Chondrocyte (in vitro differentiated cells): Measurements from ENCODE around the gene ATF4. TPM values are rescaled to one million over a fixed set of nuclear protein-coding genes. Genes with fewer than 3 reads are reported as not detected.

Source experiments
- DNase-seq: peaks from one replicate; pipeline ENCODE4 v3.0.0; 2021; ENCODE audit warnings: mixed read lengths, low spot score
- H3K27ac Mint-ChIP-seq: one replicate; pipeline ENCODE4 v1.8.0; 2021; ENCODE audit warnings: mild to moderate bottlenecking, moderate library complexity, mixed read lengths; ENCODE audit not compliant: unreplicated experiment
- H3K27me3 Mint-ChIP-seq: 2 replicates; pipeline ENCODE4 v1.8.0; 2021; ENCODE audit warnings: low read depth, mixed read lengths
- H3K36me3 Mint-ChIP-seq: 2 replicates; pipeline ENCODE4 v1.8.0; 2021; ENCODE audit warnings: low read depth, mixed read lengths
- H3K4me1 Mint-ChIP-seq: 2 replicates; pipeline ENCODE4 v1.8.0; 2021; ENCODE audit warnings: low read depth, mild to moderate bottlenecking, mixed read lengths
- H3K4me3 Mint-ChIP-seq: one replicate; pipeline ENCODE4 v1.8.0; 2021; ENCODE audit warnings: mild to moderate bottlenecking, moderate library complexity, mixed read lengths; ENCODE audit not compliant: unreplicated experiment
- H3K9me3 Mint-ChIP-seq: 2 replicates; pipeline ENCODE4 v1.8.0; 2021; ENCODE audit warnings: low read depth, mixed read lengths
- total RNA-seq: library from RNA; stranded (reverse); gene quantifications from 3 replicates; pipeline ENCODE4 v1.2.1, GENCODE V29; 2021
- TF ChIP-seq, protein P1 (sequence below): fragments of 200-600 bp; sonication (generic); IDR thresholded peaks from 2 replicates; pipeline ENCODE4 v1.5.0; 2021; ENCODE audit warnings: antibody characterized with exemption, mild to moderate bottlenecking, moderate library complexity

The ATF4 gene
- total RNA-seq, 1 donor from 2014 or later = 541 TPM

DNA sequence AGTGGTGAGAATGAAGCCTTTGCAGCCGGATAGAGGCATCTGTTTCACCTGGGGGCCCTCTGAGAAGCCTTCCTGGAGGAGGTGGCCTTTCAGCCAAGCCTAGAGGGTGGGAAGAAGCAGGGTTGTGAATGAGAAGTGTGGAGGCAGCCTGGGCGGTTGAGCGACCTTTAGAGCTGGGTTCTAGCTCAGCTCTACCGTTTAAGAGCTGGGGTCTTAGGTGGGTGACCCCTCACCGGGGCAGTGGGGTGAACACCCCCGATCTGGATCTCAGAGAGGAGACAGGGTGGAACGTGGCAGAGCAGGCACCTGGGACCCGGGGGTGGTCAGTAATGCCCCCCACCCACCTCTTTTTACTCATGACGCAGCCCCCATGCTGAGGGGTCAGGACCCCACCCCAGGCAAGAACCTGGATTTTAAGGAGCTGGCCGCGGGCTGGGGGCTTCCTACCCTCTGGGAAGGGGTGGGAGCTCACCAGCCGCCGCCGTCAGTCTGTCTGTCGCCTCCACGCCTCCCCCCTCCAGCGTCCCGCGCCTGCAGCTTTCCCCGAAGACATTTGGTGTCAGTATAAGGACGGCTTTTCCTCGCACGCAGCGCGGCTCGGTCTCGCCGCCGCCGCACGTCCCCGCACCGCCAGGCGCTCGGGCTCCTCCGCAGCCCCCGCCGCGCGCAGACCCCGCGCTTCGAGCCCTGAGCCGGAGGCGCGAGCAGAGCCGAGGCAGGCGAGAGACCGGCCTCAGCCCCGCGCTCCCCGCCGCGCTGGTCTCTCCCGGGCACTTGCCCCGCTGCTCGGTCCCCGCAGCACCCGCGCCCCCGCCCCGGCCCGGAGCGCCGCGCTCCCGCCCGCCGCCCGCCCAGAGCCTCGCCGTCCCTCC is 36.8 kb downstream of the ATF4 start:
- Mint-ChIP-seq H3K4me3 (peak overlapping the region; percentile 36), H3K4me1 (peaks cover 8% of the 10 kb centered on the region), H3K27ac (no peak overlapping the region), H3K27me3 (peaks cover 40% of the 10 kb centered on the region), H3K36me3 (no peaks in the 10 kb centered on the region), H3K9me3 (no peaks in the 10 kb centered on the region)
- no peak for DNase-seq
- TF ChIP-seq, protein P1, sequence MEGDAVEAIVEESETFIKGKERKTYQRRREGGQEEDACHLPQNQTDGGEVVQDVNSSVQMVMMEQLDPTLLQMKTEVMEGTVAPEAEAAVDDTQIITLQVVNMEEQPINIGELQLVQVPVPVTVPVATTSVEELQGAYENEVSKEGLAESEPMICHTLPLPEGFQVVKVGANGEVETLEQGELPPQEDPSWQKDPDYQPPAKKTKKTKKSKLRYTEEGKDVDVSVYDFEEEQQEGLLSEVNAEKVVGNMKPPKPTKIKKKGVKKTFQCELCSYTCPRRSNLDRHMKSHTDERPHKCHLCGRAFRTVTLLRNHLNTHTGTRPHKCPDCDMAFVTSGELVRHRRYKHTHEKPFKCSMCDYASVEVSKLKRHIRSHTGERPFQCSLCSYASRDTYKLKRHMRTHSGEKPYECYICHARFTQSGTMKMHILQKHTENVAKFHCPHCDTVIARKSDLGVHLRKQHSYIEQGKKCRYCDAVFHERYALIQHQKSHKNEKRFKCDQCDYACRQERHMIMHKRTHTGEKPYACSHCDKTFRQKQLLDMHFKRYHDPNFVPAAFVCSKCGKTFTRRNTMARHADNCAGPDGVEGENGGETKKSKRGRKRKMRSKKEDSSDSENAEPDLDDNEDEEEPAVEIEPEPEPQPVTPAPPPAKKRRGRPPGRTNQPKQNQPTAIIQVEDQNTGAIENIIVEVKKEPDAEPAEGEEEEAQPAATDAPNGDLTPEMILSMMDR = peak; percentile 56

DNA sequence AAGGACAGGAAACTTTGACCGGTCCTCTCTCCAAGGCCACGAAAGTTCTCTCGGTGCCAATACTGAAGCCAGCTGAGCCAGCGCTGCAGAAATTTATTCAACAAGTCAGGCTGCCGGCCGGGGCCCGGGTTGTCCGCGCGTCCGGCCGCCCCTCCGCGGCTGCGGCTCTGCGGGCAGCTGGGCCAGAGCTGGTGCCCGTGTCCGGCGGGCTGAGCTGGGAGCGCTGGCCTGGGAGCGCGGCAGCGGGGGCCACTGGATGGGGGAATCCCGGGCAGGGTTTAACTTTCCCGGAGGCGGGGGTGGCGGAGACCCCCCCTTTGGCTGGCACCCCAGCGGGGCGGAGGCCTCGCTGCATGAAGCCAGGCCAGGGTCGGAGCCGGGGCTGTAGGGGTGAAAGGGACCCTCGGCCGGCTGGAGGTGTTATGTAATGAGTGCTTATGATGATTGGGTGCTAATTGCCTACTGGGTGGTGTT is 37.9 kb downstream of the ATF4 start:
- Mint-ChIP-seq H3K4me1 (peaks cover 8% of the 10 kb centered on the region), H3K9me3 (no peaks in the 10 kb centered on the region), H3K36me3 (no peaks in the 10 kb centered on the region), H3K27ac (no peak overlapping the region), H3K4me3 (peak overlapping the region; percentile 60), H3K27me3 (peaks cover 34% of the 10 kb centered on the region)
- TF ChIP-seq, protein P1 = no peak
- no peak for DNase-seq

DNA sequence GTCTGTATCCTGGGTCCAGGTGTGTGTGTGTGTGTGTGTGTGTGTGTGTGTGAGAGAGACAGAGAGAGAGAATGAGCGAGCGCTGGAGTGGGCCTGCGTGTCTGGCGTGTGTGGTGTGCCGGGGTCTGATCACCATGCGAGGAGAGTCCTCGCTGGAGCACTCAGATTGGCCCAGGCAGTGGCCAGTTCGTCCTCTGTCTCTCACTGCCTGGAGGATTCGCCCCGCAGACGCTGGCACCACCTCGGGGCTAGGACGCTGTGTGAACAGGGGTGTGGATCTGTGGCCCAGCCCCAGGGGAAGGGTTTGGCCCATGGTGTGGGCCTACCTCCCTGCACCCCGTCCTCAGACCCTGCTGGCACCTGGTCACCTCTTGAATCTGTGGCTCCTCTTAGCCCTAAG is 38.6 kb downstream of the ATF4 start:
- TF ChIP-seq, protein P1 = no peak
- no peak for DNase-seq
- Mint-ChIP-seq H3K4me1 (peaks cover 8% of the 10 kb centered on the region), H3K36me3 (no peaks in the 10 kb centered on the region), H3K9me3 (no peaks in the 10 kb centered on the region), H3K4me3 (peak overlapping the region; percentile 49), H3K27me3 (peaks cover 34% of the 10 kb centered on the region), H3K27ac (no peak overlapping the region)

DNA sequence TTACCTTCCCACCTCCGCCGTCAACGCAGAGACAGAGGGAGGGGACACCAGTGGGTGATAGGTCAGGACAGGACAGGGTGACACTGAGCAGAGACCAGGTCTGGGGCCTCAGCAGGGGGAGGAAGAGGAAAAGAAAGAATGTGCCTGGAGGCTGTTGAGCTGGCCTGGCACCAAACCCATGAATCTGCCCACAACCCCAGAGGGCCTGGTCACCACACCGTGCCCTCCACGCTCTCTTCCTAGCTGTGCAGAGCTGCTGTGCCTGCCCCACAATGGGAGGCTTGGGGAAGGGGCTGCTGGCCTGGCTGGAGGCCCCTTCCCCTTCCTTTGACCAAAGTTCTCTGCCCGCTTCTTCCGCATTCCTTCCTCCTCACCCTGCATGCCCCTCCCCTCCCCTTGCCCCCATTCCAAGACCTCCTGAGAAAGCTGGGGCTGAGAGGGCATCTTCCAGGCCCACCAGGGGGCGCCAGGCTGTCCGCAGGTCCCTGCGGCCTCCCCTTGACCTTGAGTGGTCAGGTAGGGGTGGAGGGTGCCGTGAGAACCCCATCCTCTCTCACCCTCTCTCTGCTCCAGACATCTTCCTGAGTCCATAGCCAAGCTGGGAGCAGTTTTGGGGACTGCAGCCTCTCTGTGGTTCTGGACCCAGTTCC is 39.2 kb downstream of the ATF4 start:
- DNase-seq = no peak
- Mint-ChIP-seq H3K27ac (no peak overlapping the region), H3K27me3 (peaks cover 34% of the 10 kb centered on the region), H3K9me3 (no peaks in the 10 kb centered on the region), H3K36me3 (no peaks in the 10 kb centered on the region), H3K4me1 (peaks cover 8% of the 10 kb centered on the region), H3K4me3 (no peak overlapping the region)
- TF ChIP-seq, protein P1 = peak; percentile 74

DNA sequence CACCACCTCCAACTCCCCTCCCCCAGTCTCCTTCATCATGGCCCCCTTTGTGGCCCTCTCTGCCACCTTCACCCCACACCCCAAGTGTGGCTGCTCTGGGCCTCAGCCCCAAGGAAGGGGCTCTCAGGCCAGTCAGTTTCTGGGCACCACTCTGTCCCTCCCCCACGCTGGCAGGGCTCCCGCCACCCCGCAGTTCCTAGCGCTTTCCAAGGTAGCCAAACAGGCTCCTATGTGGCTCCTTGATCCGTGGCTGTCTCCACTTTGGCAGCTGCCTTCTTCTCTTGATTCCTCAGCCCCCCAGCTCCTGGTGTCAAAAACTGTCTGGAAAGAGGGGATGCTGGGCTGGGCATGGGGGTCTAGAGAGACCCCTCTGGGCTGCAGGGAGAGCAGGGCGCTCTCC is 39.8 kb downstream of the ATF4 start:
- DNase-seq = no peak
- Mint-ChIP-seq H3K9me3 (no peaks in the 10 kb centered on the region), H3K4me1 (peaks cover 8% of the 10 kb centered on the region), H3K4me3 (no peak overlapping the region), H3K27me3 (peaks cover 34% of the 10 kb centered on the region), H3K27ac (no peak overlapping the region), H3K36me3 (no peaks in the 10 kb centered on the region)
- TF ChIP-seq, protein P1 = no peak
